Measurements from ENCODE around the gene SALL3. TPM values are rescaled to one million over a fixed set of nuclear protein-coding genes. Genes with fewer than 3 reads are reported as not detected.

The SALL3 gene
- total RNA-seq, 2 experiments from 2014 or later = not detected

DNA sequence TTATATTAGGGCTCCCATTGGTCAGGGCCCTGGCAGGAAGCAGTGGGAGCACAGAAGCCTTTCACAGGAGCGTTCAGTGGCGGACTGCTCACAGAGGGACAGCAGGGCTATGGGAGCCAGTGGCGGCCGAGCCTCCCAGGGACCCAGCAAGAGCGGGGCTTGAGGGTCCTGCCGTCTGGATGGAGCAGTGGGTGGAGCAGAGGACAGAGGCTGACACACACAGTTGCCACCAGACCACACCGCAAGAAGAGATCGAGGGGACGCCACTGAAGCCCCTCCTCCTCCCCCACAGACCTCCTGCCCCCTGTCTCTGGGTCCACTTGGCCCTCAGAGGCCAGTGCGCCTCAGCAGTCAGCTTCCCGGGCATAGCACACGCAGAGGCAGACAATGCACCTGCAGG is 39.3 kb downstream of the SALL3 start:
- no peaks in the 10 kb centered on the region for H3K36me3 Mint-ChIP-seq (ENCODE audit: low read depth)
- H3K4me1 Mint-ChIP-seq = no peaks in the 10 kb centered on the region
- no peak for DNase-seq
- peaks cover 4% of the 10 kb centered on the region for H3K27me3 Mint-ChIP-seq
- intact Hi-C loops (cut with DNase I, micrococcal nuclease) = no loop called here
- H3K27ac Mint-ChIP-seq = no peak overlapping the region
- ATAC-seq = no peak
- ChIA-PET CTCF (no interaction called here), POLR2A (no interaction called here)
- H3K9me3 Mint-ChIP-seq (ENCODE audit: low read depth) = no peaks in the 10 kb centered on the region
- H3K4me3 Mint-ChIP-seq = no peak overlapping the region

- CTCF ChIA-PET = no interaction called here
- Mint-ChIP-seq H3K27ac (no peak overlapping the region), H3K36me3 (ENCODE audit: low read depth) (no peaks in the 10 kb centered on the region), H3K4me3 (no peak overlapping the region), H3K4me1 (no peaks in the 10 kb centered on the region), H3K27me3 (peaks cover 4% of the 10 kb centered on the region), H3K9me3 (ENCODE audit: low read depth) (no peaks in the 10 kb centered on the region)
- ATAC-seq = no peak
- POLR2A ChIA-PET = no interaction called here
- intact Hi-C loops (cut with DNase I, micrococcal nuclease) = no loop called here
- DNase-seq = no peak
Measured at GRCh38 chr18:79019881-79020280, 40.3 kb downstream of the SALL3 start.

DNA sequence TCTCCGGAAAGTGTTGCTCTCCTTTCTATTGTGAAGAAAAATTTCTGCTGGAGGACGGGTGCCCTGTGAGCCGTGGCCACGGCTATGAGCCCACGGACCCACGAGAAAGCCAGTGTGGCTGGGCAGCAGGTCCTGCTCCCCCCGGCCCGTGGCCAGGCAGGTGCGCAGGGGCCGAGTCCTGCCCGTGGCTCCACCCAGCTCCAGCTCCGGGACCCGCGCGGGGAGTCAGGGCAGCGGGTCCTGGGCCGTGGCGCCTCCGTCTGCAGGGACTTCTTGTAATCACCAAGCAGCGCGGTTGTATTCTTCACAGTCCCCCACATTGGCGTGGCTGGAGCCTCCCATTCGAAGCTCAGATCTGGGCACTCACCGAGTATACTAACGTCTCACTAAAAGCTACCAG is 43.0 kb downstream of the SALL3 start:
- H3K4me3 Mint-ChIP-seq = no peak overlapping the region
- peaks cover 3% of the 10 kb centered on the region for H3K9me3 Mint-ChIP-seq (ENCODE audit: low read depth)
- intact Hi-C loops (cut with DNase I, micrococcal nuclease) = no loop called here
- H3K27me3 Mint-ChIP-seq = peaks cover 4% of the 10 kb centered on the region
- no peak overlapping the region for H3K27ac Mint-ChIP-seq
- ATAC-seq (no peak), DNase-seq (no peak)
- POLR2A ChIA-PET = interaction anchor here (0.5 kb wide), 1 partner anchor 15 kb away, joined by 3 read pairs; no protein-coding TSS in a partner anchor
- CTCF ChIA-PET = interaction anchor here (0.6 kb wide), 1 partner anchor 134 kb away, joined by 3 read pairs; no protein-coding TSS in a partner anchor
- peaks cover under 1% of the 10 kb centered on the region for H3K36me3 Mint-ChIP-seq (ENCODE audit: low read depth)
- no peaks in the 10 kb centered on the region for H3K4me1 Mint-ChIP-seq

DNA sequence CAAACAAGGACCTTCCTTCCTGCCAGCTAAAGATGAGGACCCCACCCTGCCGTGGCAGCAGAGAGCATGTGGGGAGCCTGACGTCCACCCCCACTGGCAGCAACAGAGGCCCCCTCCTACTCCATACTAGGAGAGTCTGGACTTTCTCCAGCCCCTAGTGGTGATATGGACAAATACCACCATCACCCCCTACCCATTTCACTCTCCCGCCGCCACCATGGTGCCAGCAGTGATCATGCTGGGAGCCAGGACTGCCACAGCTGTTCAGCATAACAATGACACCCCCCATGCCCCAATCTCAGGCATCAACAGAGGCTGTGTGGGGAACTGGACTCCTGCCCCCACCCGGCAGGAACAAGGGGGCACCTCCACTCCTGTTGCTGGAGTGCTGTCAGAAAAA is 46.9 kb downstream of the SALL3 start:
- Mint-ChIP-seq H3K27ac (no peak overlapping the region), H3K4me3 (no peak overlapping the region), H3K27me3 (peaks cover 2% of the 10 kb centered on the region), H3K4me1 (no peaks in the 10 kb centered on the region), H3K36me3 (ENCODE audit: low read depth) (peaks cover 3% of the 10 kb centered on the region), H3K9me3 (ENCODE audit: low read depth) (peaks cover 11% of the 10 kb centered on the region)
- no peak for ATAC-seq
- intact Hi-C loops (cut with DNase I, micrococcal nuclease) = no loop called here
- POLR2A ChIA-PET = no interaction called here
- no peak for DNase-seq
- CTCF ChIA-PET = interaction anchor here (0.8 kb wide), 1 partner anchor 324 kb away, joined by 3 read pairs; no protein-coding TSS in a partner anchor

GRCh38 chr18:79030680-79031079 is 51.1 kb downstream of the SALL3 start:
- ChIA-PET POLR2A (no interaction called here), CTCF (no interaction called here)
- no peaks in the 10 kb centered on the region for H3K4me1 Mint-ChIP-seq
- H3K27ac Mint-ChIP-seq = no peak overlapping the region
- no peak overlapping the region for H3K4me3 Mint-ChIP-seq
- peaks cover 3% of the 10 kb centered on the region for H3K36me3 Mint-ChIP-seq (ENCODE audit: low read depth)
- intact Hi-C loops (cut with DNase I, micrococcal nuclease) = no loop called here
- no peak for ATAC-seq
- peaks cover 15% of the 10 kb centered on the region for H3K9me3 Mint-ChIP-seq (ENCODE audit: low read depth)
- H3K27me3 Mint-ChIP-seq = peaks cover 2% of the 10 kb centered on the region
- DNase-seq = no peak

DNA sequence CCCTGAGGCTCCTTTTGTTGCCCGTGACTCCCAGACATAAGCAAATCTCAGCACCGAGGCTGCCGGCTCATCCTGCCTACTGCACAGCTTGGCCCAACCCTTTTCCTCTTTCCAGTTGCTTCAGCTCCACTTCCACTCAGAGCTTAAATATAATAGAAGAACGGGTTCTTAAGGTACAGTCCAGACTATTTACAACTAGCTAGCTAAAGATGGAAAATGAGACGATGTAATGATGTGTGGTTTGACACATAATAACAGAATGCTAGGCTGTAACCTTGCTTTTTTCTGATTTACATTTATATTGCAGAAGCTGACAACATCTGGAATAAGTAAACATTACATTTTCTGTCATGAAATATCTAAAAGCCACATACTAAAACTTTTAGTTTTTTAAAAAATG is 62.7 kb downstream of the SALL3 start:
- POLR2A ChIA-PET = no interaction called here
- CTCF ChIA-PET = no interaction called here
- Mint-ChIP-seq H3K36me3 (ENCODE audit: low read depth) (no peaks in the 10 kb centered on the region), H3K4me3 (no peak overlapping the region), H3K27me3 (peaks cover 11% of the 10 kb centered on the region), H3K9me3 (ENCODE audit: low read depth) (peaks cover 2% of the 10 kb centered on the region), H3K4me1 (no peaks in the 10 kb centered on the region), H3K27ac (no peak overlapping the region)
- DNase-seq (no peak), ATAC-seq (no peak)
- intact Hi-C loops (cut with DNase I, micrococcal nuclease) = no loop called here

- Mint-ChIP-seq H3K4me3 (no peak overlapping the region), H3K27me3 (peaks cover 11% of the 10 kb centered on the region), H3K36me3 (ENCODE audit: low read depth) (no peaks in the 10 kb centered on the region), H3K27ac (no peak overlapping the region), H3K9me3 (ENCODE audit: low read depth) (peaks cover 2% of the 10 kb centered on the region), H3K4me1 (no peaks in the 10 kb centered on the region)
- POLR2A ChIA-PET = no interaction called here
- no peak for ATAC-seq
- CTCF ChIA-PET = interaction anchor here (0.6 kb wide), 1 partner anchor 1119 kb away, joined by 3 read pairs; no protein-coding TSS in a partner anchor
- intact Hi-C loops (cut with DNase I, micrococcal nuclease) = no loop called here
- DNase-seq = no peak
Measured at GRCh38 chr18:79043288-79043687, 63.7 kb downstream of the SALL3 start.

DNA sequence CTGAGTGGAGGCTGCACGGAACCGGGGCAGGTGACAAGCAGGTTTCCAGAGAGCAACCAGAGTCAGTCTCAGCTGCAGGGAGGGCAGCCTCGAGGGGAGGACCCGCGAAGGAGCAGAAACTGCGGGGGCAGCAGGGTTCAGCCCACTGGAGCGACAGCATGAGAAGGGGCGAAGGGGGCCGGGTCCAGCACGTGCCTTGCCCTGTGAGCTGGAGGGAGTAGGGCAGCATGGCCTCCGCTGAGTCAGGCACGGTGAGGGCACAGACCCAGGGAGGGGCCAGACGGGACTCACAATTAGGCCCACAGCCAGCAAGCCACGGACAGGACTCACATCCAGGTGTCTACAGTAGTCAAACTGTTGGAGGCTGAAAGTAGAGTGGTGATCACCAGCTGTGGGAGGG is 66.9 kb downstream of the SALL3 start:
- ATAC-seq (no peak), DNase-seq (no peak)
- no peak overlapping the region for H3K27ac Mint-ChIP-seq
- no peaks in the 10 kb centered on the region for H3K36me3 Mint-ChIP-seq (ENCODE audit: low read depth)
- intact Hi-C loops (cut with DNase I, micrococcal nuclease) = no loop called here
- H3K4me3 Mint-ChIP-seq = no peak overlapping the region
- POLR2A ChIA-PET = no interaction called here
- peaks cover 5% of the 10 kb centered on the region for H3K27me3 Mint-ChIP-seq
- CTCF ChIA-PET = no interaction called here
- no peaks in the 10 kb centered on the region for H3K9me3 Mint-ChIP-seq (ENCODE audit: low read depth)
- no peaks in the 10 kb centered on the region for H3K4me1 Mint-ChIP-seq

- Mint-ChIP-seq H3K4me1 (no peaks in the 10 kb centered on the region), H3K27ac (no peak overlapping the region), H3K27me3 (peaks cover 7% of the 10 kb centered on the region), H3K36me3 (ENCODE audit: low read depth) (no peaks in the 10 kb centered on the region), H3K9me3 (ENCODE audit: low read depth) (no peaks in the 10 kb centered on the region), H3K4me3 (no peak overlapping the region)
- intact Hi-C loops (cut with DNase I, micrococcal nuclease) = no loop called here
- DNase-seq (no peak), ATAC-seq (no peak)
- ChIA-PET POLR2A (no interaction called here), CTCF (no interaction called here)
Measured at GRCh38 chr18:79047556-79048244, 68.1 kb downstream of the SALL3 start.

- Mint-ChIP-seq H3K9me3 (ENCODE audit: low read depth) (no peaks in the 10 kb centered on the region), H3K4me1 (no peaks in the 10 kb centered on the region), H3K4me3 (no peak overlapping the region), H3K27ac (no peak overlapping the region), H3K27me3 (peaks cover 5% of the 10 kb centered on the region), H3K36me3 (ENCODE audit: low read depth) (no peaks in the 10 kb centered on the region)
- intact Hi-C loops (cut with DNase I, micrococcal nuclease) = no loop called here
- POLR2A ChIA-PET = no interaction called here
- CTCF ChIA-PET = no interaction called here
- no peak for DNase-seq
- no peak for ATAC-seq
Measured at GRCh38 chr18:79048245-79048632, 68.6 kb downstream of the SALL3 start.

GRCh38 chr18:79049506-79049905 is 69.9 kb downstream of the SALL3 start:
- ChIA-PET POLR2A (no interaction called here), CTCF (interaction anchor here (0.5 kb wide), 2 partner anchors 38 to 341 kb away, joined by 3 read pairs; no protein-coding TSS in a partner anchor)
- no peaks in the 10 kb centered on the region for H3K36me3 Mint-ChIP-seq (ENCODE audit: low read depth)
- H3K27me3 Mint-ChIP-seq = peaks cover 5% of the 10 kb centered on the region
- no peaks in the 10 kb centered on the region for H3K9me3 Mint-ChIP-seq (ENCODE audit: low read depth)
- intact Hi-C loops (cut with DNase I, micrococcal nuclease) = no loop called here
- H3K4me3 Mint-ChIP-seq = no peak overlapping the region
- no peak overlapping the region for H3K27ac Mint-ChIP-seq
- ATAC-seq (no peak), DNase-seq (no peak)
- no peaks in the 10 kb centered on the region for H3K4me1 Mint-ChIP-seq

All from activated CD4-positive, alpha-beta T cell treated with anti-CD3 and anti-CD28 coated beads for 36 hours (primary cell).